ENCODE measurements around the gene SLC18B1.

The SLC18B1 gene

GRCh38 chr6:132812756-132813172, 14.3 kb upstream of the SLC18B1 start:
- no peak for TF ChIP-seq CTCF (IDR thresholded peaks at IDR 0.05; ENCODE audit: low read depth, low read length)
- DNase-seq (ENCODE audit: extremely low read depth, low read depth) = no peak

GRCh38 chr6:132812255-132812732, 13.9 kb upstream of the SLC18B1 start:
- DNase-seq (ENCODE audit: extremely low read depth, low read depth) = no peak
- no peak for TF ChIP-seq CTCF (IDR thresholded peaks at IDR 0.05; ENCODE audit: low read depth, low read length)

- DNase-seq (ENCODE audit: extremely low read depth, low read depth) = no peak
- no peak for TF ChIP-seq CTCF (IDR thresholded peaks at IDR 0.05; ENCODE audit: low read depth, low read length)
Measured at GRCh38 chr6:132811276-132811675, 12.8 kb upstream of the SLC18B1 start.

GRCh38 chr6:132805548-132805947, 7.1 kb upstream of the SLC18B1 start:
- DNase-seq (ENCODE audit: extremely low read depth, low read depth) = no peak
- no peak for TF ChIP-seq CTCF (IDR thresholded peaks at IDR 0.05; ENCODE audit: low read depth, low read length)

- no peak for DNase-seq (ENCODE audit: extremely low read depth, low read depth)
- TF ChIP-seq CTCF (IDR thresholded peaks at IDR 0.05; ENCODE audit: low read depth, low read length) = no peak
Measured at GRCh38 chr6:132804251-132804650, 5.8 kb upstream of the SLC18B1 start.

GRCh38 chr6:132800656-132801055, 2.2 kb upstream of the SLC18B1 start:
- DNase-seq (ENCODE audit: extremely low read depth, low read depth) = no peak
- TF ChIP-seq CTCF (IDR thresholded peaks at IDR 0.05; ENCODE audit: low read depth, low read length) = no peak

- DNase-seq (ENCODE audit: extremely low read depth, low read depth) = no peak
- TF ChIP-seq CTCF (IDR thresholded peaks at IDR 0.05; ENCODE audit: low read depth, low read length) = peak; percentile 80
Measured at GRCh38 chr6:132798869-132799538, 567 bp upstream of the SLC18B1 start.
